ENCODE results near the gene SLX1A.
"Not testable (repeated sequence)": the region's sequence is repeated elsewhere in the genome, so short reads cannot be mapped to it uniquely, and the experiment has no call there.

DNA sequence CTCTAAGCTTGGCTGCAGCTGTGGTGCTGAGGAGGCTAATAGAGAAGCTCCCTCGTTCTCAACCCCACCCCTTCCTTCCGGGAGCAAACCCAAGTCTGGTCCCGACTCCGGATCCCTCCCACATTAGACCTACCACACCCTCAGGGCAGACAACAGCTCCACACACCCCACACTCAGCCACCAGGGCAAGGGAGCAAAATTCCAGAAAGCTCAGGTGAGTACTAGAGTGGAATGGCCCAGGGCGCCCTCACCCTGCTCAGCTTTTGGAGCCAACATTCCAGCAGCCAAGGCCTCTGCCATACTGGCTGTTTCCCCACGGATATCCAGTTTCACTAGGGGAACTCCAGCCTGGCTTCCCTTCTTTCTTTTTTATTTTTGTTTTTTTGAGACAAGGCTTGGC lies 15.4 kb downstream of the SLX1A start:
- not testable (repeated sequence) for TF ChIP-seq EZH2 (IDR thresholded peaks at IDR 0.05; ENCODE audit: insufficient read depth, poor library complexity, severe bottlenecking); EZH2phosphoT487 (IDR thresholded peaks at IDR 0.05; ENCODE audit: insufficient read depth, low read depth)
